HG03442 (cell line): Measurements from ENCODE around the gene SSBP3.

Source experiments
- ATAC-seq: cut with Tn5 transposase; IDR thresholded peaks from one replicate; pipeline ENCODE4 v1.9.1; 2021; ENCODE audit warnings: mild to moderate bottlenecking, moderate library complexity; ENCODE audit not compliant: unreplicated experiment

Gene SSBP3

GRCh38 chr1:54271341-54271740 is 134.9 kb downstream of the SSBP3 start:
- ATAC-seq = no peak

DNA sequence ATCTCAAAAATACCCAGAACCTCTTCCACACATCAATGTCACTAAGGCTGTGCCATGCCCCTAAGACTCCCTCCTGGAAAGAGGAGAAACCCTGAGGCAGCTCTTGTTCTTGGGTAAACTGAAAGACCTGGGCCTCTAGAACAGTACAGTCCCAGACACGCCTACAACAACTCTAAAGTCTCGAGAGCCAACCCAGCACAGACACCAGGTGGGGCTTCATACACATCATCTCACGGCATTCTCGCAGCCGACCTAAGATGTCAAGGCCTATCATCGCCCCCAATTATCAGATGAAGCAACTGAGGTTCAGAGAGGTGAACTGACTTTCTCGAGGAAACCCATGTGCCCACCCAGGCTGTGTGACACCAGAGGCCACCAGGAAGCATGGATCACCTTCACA is 135.7 kb downstream of the SSBP3 start:
- no peak for ATAC-seq

DNA sequence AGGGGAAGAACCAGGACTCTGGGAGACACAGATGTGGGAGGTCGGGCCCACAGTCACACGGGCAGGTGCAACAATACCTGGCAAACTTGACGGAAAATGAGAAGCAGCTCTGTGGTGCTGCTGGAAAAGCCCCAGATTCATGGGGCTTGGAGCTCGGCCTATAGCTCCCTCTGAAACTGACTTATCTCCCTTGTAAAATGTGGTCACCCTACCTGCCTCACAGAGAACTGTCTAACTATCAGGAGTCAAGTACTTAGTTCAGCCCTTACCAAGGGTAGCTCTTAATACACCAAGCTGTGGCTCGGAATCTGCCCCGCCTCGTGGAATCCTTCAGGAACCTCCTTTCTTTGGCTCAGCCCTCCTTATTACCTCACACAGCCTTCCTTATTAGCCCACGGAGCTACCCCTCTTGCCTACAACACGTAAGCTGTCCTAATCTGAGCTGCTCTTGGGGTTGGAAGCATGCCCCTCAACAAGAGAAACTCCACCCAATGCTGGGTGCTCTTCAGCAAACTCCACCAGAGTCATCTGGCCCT is 137.4 kb downstream of the SSBP3 start:
- ATAC-seq = no peak

GRCh38 chr1:54267815-54268761 is 138.1 kb downstream of the SSBP3 start:
- ATAC-seq = no peak

- no peak for ATAC-seq
Observed at GRCh38 chr1:54266908-54267307, 139.3 kb downstream of the SSBP3 start.

GRCh38 chr1:54266195-54266594 is 140.0 kb downstream of the SSBP3 start:
- ATAC-seq = no peak

DNA sequence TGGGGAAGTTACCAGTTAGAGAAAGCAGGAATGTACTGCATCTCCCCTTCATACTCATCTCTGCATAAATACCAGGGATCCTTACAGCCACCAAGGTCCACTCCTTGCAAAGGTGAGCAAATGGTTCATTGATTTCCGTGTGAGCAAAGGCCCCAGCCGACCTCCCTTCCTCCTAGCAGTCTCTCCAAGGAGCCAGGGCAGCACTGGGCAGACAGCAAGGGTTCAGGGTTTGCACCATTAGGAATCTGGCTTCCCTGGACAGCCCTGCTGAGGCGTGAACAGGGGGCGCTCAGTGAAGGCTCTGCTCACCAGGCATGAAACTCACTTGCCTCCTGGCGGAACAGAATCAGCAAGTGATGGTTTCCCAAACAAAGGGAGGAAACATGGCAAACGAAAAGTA is 140.5 kb downstream of the SSBP3 start:
- ATAC-seq = no peak

DNA sequence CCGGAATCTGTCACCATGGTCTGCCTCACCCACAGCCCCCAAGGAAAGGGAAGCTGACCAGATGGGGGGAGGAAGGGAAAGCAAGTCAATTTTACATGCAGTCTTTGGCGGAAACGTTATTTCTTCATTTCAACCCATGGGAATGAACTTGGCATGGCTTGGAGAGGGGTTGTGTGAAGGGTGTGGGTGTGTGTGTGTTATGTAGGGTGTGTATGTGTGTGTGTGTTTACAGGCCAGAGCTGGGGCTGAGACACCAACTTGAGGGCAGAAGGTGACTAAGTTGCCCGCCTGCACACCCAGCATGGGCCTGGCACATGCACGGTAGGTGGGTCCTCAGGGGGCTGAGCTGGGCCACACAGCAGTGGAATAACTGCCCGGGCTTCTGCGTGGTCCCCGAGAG is 141.1 kb downstream of the SSBP3 start:
- no peak for ATAC-seq

DNA sequence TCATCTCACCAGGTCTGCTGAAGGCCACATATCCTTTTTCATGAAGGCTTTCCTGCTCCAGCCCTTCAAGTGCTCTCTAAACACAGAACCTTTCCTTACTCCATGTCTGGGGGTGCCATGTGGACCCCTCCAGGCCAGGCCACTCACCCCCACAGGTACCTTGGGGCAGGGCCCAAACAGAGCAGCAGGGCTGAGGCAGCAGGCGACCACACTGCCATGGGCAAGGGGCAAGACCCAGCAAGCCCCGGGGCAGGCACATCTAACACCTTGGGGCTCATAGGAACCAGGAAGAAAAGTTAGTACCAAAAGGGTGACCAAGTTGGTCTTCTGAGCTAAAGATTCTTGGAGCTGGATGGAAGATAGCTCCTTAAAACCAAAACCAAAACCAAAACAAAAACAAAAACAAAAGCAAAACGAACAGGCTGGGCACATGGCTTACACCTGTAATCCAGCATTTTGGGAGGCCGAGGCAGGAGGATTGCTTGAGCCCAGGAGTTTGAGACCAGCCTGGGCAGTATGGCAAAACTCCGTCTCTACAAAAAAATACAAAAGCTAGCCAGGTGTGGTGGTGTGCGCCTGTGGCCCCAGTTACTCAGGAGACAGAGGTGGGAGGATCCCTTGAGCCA is 142.5 kb downstream of the SSBP3 start:
- no peak for ATAC-seq

DNA sequence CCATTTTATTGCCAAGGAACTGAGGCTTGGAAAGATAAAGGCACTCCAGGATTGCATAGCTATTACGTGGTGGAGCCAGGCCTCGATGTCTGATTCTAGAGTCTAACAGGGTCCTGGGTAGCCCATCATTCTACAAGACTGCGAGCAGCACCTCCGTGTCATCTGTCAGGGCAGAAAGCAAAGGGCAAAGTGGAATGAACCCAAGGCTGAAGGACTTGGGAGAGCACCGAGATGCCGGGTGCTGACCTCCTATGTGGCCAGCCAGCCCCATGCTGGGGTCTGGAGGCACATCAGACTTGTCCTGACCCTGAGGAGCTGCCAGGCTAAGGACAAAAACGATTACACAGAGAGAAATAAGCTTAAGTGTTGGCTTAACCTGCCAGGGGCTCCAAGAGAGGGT is 143.9 kb downstream of the SSBP3 start:
- no peak for ATAC-seq

DNA sequence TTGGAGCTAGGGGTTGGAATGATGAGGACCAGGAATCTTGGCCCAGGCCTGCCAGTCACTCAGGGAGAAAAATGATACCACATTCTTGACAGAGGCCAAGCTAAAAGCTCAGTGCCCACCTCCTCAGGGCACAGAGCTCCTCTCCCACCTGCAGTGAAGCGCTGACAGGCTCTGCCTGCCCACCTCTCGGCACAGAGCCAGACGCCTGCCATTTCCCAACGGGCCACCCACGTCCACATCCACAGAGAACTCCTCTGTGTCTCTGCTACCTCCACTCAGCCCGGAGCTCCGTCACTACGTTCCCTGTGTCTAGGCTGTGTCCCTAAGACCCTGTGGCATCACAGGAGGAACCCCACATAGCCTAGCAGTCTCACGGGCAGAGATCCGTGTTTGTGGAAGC is 145.4 kb downstream of the SSBP3 start:
- no peak for ATAC-seq

GRCh38 chr1:54259546-54260140 is 146.6 kb downstream of the SSBP3 start:
- no peak for ATAC-seq

DNA sequence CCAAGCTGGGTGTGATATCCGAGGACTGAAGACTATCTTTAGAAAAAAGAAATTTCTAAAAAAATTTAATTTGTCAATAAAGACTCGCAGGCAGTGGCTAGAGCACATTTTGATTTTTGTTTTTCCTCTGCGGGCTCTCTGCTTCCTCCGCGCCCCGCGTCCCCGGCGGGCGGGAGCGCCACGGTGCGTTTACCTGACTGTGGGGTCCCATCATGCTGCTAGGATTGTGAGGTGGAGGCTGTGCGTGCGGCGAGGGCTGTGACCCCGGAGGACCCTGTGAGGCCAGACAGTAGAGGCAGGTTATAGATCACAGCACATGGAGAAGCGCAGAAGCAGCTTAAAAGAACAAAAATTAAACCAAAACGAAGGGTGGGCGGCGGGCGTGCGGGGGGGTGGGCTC is 148.3 kb downstream of the SSBP3 start:
- no peak for ATAC-seq

DNA sequence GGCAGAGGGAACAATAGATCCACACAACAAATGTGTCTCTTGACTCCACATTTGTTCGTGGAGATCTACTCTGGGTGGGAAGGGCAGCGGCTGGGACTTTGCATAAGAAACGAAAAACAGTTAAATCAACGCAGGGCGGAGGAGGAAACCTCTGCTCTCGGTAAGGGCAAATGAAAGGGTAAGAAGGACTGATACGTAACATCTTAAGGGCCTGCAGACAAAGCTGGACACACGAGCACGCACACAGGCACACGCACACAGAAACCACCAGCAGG is 148.9 kb downstream of the SSBP3 start:
- ATAC-seq = no peak

GRCh38 chr1:54256522-54257345 is 149.5 kb downstream of the SSBP3 start:
- no peak for ATAC-seq

- ATAC-seq = no peak
Observed at GRCh38 chr1:54255026-54255702, 151.0 kb downstream of the SSBP3 start.

GRCh38 chr1:54254055-54254454 is 152.1 kb downstream of the SSBP3 start:
- no peak for ATAC-seq

- ATAC-seq = no peak
Observed at GRCh38 chr1:54253480-54253879, 152.7 kb downstream of the SSBP3 start.

GRCh38 chr1:54252371-54252936 is 153.7 kb downstream of the SSBP3 start:
- ATAC-seq = no peak

DNA sequence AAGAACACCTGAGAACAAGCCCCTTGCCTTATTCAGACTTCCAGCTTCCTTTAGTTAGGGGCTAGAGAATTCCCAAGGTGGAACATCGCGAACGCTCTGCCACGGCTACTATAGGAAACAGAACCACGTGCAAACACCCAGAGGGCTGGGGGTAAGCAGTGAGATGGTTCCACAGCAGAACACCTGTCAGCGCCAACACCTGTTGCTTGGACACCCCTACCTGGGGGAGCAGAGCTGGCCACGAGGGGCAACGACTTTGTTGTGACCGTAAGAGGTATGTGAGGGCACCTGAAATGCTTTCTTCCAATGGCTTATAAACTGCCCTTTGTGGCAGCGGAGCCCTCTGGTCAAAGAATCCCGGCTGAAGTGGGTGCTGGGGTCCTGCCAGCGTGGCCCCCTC is 155.5 kb downstream of the SSBP3 start:
- no peak for ATAC-seq
